NCI-H187 treated with DMSO at 0.1 percent for 48 hours (cell line): ENCODE measurements around the gene SESN3.
"Not testable (repeated sequence)": the region's sequence is repeated elsewhere in the genome, so short reads cannot be mapped to it uniquely, and the experiment has no call there.

ENCODE experiments used
- DNase-seq: peaks from one replicate; lab custom pipeline; 2025; lab: John Stamatoyannopoulos, UW

SESN3 gene

GRCh38 chr11:95248666-95249467 lies 17.9 kb upstream of the SESN3 start:
- no peak for DNase-seq

GRCh38 chr11:95247883-95248282 lies 16.9 kb upstream of the SESN3 start:
- no peak for DNase-seq

- no peak for DNase-seq
Observed at GRCh38 chr11:95247127-95247684, 16.2 kb upstream of the SESN3 start.

GRCh38 chr11:95245581-95245980 lies 14.6 kb upstream of the SESN3 start:
- DNase-seq: no peak

- no peak for DNase-seq
Observed at GRCh38 chr11:95245038-95245437, 14.0 kb upstream of the SESN3 start.

GRCh38 chr11:95243673-95244072 lies 12.7 kb upstream of the SESN3 start:
- DNase-seq: no peak

- no peak for DNase-seq
Observed at GRCh38 chr11:95242845-95243605, 12.0 kb upstream of the SESN3 start.

- DNase-seq: no peak
Observed at GRCh38 chr11:95242091-95242844, 11.3 kb upstream of the SESN3 start.

- DNase-seq: no peak
Observed at GRCh38 chr11:95241681-95242081, 10.7 kb upstream of the SESN3 start.

- no peak for DNase-seq
Observed at GRCh38 chr11:95239871-95240649, 9.1 kb upstream of the SESN3 start.

- no peak for DNase-seq
Observed at GRCh38 chr11:95232666-95233065, 1.7 kb upstream of the SESN3 start.

GRCh38 chr11:95231881-95232605 lies 1.0 kb upstream of the SESN3 start:
- DNase-seq: no peak

GRCh38 chr11:95230810-95231126 lies 234 bp downstream of the SESN3 start:
- DNase-seq: no peak

- no peak for DNase-seq
Observed at GRCh38 chr11:95229993-95230809, 801 bp downstream of the SESN3 start.

GRCh38 chr11:95229199-95229992 lies 1.6 kb downstream of the SESN3 start:
- peak; percentile 30 for DNase-seq

GRCh38 chr11:95228081-95228749 lies 2.8 kb downstream of the SESN3 start:
- no peak for DNase-seq

GRCh38 chr11:95227060-95227459 lies 3.9 kb downstream of the SESN3 start:
- not testable (repeated sequence) for DNase-seq

GRCh38 chr11:95222817-95223216 lies 8.2 kb downstream of the SESN3 start:
- DNase-seq: no peak

GRCh38 chr11:95219599-95219998 lies 11.4 kb downstream of the SESN3 start:
- DNase-seq: no peak
